GM19351 (cell line): Measurements from ENCODE around the gene MCTP2.

Experiments used
- ATAC-seq: cut with Tn5 transposase; IDR thresholded peaks from one replicate; pipeline ENCODE4 v1.9.1; 2021; ENCODE audit warnings: mild to moderate bottlenecking, moderate library complexity; ENCODE audit not compliant: unreplicated experiment

The MCTP2 gene

DNA sequence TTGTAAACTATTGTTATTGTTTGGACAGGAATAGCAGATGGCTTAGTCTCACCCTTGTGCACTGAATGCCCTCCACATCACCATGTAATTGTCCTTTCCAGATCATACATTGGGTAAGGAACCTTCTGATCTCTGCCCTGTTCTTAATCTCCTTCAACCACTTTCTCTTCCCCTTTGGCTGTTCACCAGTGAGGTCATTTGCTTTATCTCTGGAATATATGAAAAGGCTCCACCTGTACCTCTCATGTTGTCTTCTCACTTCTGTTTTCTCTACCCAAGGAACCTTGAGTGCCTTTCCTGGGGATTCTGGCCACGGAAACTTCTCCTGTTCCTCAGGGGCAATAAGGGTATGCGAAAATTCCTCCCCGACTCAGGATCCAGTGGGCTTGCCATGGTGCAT lies 28.5 kb downstream of the MCTP2 start:
- ATAC-seq: no peak

DNA sequence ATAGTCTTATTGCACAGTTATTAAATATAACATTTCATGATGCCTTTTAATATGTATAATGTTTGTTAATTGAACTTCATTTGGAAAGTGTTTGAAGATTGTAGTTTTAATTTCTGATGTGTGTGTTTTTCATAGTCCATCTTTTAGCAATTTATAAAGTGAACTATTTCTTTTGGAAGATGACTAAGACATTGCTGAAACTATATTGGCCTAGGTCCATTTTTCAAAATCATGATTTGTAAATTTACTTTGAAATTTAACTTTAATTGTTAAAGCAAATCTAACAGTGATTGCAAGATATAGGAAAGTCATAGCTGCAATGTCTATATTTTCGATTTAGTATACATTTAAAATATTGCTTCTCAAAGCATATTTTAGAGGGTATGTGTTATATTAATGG lies 30.8 kb downstream of the MCTP2 start:
- ATAC-seq: no peak

DNA sequence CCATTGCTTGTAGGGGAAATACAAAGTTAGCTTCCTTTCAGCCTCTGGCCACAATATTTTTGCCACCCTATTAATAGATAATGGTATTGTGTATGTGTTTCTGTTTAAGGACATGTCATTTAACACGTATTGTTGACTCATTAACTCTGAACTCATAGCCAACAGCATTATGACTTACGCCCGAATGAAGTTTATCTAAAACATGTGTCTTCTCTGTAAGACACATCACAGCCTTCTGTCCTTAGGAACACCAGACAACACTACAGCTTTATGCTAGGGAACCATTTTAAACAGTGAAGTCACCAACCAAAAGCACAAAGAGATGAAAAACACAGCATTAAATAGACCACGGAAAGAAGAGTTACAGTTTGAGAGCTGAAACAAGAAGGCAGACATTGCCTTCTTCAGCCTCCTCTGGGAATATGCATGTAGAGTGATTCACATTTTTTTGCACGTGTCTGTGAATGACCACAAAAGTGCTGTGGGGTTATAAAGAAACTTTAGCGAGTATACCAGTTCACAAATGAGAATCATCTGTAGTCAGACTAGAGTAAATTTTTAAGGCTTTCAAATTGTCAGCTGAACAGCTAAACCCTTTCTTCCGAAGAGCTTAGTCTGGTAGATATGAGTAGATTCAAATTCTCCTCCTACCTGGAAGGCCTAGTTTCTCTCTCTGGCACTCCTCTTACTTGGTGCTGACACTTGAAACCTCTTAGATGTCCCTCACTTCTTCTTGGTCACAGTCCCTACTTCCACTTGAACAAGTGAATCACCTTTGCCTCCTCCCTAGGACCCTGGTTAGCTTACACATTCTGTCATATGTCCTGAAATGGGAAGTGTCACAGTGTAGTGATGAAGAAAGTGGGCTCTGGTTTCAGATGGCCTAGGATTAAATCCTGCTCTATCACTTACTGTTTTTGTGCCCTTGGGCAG lies 32.2 kb downstream of the MCTP2 start:
- peak; percentile 54 for ATAC-seq

DNA sequence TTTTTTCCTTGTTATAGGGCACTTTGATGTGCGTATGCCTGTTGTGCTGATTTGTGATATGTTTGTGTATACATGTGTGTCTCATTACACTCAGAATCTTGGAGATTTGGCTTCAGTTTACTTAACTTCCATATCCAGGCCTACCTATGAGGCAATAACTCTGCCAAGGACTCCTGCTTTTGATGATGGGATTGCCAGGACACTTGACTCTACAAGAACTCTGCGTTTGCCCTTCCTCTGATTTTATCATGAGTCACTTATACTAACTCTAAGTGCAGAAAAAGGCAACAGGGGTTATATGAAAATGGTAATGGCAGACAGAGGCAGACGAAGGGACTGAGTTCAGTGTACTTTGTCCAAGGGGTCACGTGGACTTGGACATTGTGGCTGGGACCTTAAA lies 33.6 kb downstream of the MCTP2 start:
- no peak for ATAC-seq

DNA sequence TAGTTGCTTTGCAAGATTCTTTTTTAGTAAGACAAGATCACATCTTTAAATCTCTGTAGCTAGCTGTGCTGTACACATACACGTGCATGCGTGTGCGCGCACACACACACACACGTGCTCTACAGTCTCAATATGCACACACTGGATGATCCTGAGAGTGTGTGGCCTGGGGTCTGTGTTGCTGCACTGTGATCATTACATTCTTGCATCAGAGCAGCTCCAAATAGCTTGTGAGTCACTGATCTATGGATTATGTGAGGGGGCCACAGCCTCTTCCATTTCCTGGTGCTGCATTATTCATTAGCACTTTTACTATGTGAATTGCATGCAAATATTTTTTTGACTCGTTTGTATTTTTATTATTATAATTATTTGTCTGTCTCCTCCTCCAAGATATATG lies 34.6 kb downstream of the MCTP2 start:
- ATAC-seq: no peak

DNA sequence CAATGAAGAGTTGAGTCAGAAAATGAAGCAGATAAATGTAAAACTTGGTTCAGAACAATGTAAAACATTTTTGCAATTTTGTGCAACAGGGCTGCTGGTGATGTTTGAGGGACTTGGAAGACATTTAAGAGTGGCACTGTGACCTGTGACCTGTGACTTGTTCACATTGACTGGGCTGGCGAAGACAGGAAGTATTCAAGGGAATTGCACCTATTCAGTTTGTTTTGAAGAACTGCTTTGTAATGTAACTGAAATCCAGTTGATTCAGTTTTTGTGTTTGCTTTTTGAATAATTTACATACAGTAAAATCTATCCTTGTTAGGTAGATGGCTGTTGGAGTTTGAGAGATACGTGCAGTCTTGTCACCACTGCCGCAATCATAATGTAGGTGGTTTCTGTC lies 35.4 kb downstream of the MCTP2 start:
- ATAC-seq: no peak

DNA sequence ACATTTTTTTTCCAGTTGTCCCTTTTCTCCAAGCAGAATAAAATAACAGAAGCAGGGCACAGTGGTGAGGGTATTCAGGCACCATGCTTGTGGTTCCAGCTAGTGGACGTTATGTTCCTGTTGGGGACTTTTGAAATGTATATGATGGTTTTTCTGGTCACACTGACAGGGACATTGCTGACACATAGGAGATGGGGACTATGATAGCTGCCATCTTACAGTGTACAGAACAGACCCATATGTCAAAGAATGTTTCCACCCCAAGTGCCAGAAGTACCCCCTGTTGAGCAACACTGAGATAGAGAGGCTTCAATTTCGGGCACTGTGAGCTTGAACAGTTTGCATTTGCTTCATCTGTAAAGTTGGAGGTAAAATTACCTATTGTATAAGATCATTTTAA lies 38.6 kb downstream of the MCTP2 start:
- ATAC-seq: no peak

DNA sequence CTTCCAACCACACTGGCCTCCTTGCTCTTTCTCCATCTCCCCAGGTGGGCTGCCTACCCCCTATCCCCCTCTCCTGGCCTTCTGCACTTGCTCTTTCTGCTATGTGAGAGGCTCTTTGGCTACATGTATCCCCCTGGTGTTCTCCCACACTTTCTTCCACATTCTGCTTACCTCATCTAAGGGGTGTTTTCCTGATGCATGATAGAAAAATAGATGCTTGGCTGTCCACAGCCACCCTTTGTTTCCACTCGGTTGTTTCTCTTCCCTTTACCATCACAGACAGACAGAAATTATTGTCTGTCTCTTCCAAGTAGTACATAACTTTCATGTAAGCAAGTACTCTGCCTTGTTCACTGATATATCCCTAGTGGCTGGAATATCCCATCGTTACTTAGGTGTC lies 39.2 kb downstream of the MCTP2 start:
- no peak for ATAC-seq

DNA sequence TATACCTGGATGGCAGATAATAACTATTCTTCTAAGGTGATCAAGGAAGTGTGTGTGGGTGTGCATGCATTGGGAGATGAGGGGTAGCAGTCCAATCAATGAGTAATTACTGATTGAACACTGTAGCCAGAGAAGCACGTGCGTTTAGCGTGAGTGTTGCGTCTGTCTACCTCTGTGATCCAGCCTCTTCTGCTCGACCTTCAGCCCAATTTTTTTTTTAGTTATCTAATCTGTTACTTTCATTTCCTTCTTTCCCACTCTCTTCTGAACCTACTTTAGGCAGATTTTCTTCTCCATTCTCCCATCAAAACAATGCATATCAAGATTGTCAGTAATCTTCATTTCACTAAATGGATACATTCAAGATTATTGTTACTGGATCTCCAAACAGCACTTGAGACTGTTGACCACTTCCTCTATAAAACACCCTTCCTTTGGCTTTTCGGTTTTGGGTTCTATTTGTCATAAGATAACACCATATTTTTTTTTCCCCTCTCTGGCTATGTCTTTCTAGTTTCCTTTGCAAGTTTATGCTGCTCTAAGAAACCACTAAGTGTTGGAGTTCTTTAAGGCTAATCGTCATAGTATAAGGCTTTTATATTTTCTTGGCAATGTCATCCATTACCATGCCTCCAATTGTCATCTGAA lies 41.0 kb downstream of the MCTP2 start:
- peak; percentile 82 for ATAC-seq

DNA sequence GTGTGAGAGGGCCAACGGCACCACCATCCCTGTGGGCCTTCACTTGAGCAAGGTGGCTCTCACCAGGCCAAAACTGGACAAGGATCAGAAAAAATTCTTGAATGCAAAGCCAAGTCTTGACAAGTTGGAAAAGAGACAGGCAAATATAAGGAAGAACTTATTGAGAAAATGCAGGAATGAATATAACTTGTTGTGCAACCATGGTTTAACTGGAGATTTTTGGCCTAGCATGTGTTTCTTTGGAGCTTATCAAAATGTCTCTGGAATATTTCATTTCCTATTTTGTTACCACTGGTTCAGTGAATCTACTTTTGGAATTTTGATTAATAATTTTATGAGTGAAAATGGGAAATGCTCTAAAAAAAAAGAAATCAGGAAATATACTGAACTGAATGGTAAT lies 42.5 kb downstream of the MCTP2 start:
- ATAC-seq: no peak

DNA sequence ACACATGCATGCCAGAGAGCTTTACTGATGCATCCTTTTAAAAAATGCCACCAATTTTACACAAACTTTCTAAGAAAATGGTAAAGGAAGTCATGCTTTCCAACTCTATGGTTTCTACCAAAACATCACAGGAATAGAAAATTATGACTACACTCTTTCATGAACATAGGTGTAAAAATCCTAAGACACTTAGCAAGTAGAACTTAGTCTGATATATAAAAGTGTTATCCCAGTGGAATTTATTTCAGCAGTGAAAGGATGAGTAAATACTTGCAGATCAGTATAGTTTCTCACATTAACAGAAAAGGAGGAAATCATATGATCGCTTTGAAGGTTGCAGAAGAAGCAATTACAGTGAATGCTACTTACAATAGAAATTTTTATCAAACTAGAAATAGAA lies 43.4 kb downstream of the MCTP2 start:
- no peak for ATAC-seq

DNA sequence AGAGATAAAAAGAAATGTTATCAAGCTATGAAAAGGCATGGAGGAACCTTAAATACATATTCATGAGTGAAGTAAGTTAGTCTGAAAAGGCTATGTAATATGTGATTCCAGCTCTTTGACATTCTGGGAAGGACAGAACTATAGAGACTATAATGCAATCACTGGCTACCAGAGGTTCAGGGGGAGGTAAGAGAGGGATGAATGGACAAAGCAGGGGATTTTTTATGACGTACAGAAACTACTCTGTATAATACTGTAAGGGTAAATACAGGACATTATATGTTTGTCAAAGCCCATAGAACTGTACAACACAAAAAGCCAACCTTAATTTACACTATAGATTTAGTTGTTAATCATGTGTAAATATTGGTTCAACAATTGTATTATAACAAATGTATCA lies 46.1 kb downstream of the MCTP2 start:
- peak; percentile 42 for ATAC-seq

DNA sequence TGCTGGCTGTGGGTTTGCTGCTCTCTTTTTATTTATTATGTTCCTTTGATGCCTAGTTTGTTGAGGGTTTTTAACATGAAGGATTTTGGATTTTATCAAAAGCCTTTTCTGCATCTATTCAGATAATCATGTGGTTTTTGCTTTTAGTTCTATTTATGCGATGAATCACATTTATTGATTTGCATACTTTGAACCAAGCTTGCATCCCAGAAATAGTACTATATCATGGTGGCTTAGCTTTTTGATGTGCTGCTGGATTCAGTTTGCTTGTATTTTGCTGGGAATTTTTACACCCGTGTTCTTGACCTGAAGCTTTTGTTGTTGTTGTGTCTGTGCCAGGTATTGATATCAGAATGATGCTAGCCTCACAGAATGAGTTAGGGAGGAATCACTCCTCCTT lies 48.4 kb downstream of the MCTP2 start:
- ATAC-seq: no peak

DNA sequence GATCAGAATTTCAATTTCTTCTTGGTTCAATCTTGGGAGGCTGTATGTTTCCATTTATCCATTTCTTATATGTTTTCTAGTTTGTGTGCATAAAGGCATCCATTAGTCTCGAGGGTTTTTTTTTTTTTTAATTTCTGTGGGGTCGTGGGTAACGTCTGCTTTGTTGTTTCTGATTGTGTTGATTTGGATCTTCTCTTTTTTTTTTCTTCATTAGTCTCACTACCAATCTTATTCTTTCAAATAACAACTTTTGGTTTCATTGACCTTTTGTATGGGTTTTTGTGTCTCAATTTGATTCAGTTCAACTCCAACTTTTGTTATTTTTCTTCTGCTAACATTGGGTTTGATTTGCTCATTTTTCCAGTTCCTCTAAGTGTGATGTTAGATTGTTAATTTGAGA lies 48.9 kb downstream of the MCTP2 start:
- no peak for ATAC-seq

DNA sequence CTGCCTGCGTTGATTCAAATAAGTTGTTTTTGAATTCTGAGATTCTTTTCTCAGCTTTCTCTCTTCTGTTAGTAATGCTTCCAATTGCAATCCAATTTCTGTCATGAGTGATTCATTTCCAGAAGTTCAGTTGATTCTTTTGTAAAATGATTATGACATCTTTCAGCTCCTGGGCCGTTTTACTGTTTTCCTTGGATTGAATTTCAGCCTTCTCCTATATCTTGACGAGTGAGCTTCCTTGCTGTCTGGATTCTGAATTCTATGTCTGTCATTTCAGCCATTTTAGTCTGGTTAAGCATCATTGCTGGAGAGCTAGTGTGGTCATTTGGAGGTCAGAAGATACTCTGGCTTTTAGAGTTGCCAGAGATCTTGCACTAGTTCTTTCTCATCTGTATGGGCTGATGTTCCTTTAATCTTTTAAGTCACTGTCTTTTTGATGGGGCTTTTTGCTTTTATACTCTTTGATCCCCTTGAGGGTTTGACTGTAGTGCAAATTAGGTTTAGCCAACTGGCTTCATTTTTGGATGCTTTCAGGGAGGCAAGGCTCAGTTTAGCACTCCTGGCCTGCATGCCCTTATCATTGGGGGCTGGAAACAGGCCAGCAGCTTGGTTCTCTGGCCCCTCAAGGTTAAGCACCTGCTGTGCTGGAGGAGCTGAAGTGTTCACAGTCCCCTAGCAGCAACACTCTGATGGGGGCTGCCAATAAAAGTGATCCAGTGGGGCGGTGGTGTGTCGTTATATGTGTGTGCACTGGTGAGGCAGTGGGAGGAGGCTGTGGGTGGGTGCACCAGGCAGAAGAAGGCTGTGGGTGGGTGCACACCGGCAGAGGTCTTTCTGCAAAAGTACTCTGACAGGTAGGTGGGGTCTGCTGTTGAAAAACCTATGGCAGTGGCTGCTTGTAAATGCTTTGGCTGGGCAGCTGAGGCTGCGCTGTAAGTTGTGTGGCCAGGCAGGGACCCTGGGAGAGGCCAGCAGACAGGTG lies 51.2 kb downstream of the MCTP2 start:
- ATAC-seq: no peak

DNA sequence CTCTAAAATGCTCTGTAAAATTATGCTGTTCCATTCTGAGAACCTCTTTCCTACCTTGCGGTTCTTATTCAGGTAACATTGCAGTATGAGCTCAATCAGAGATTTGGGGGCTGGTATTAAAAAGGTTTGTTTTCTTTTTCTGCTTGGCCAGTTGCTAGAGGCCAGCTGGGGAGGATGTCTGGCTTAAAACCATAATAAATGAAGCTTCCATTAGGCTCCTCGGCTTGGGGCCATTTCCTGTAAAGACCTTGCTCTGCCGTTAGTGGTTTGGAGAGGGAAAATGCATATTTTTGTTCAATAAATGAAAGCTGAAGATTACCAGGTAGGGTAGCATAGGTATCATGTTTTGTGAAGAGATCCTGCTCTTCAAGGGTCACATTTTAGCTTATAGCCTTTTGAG lies 55.2 kb downstream of the MCTP2 start:
- ATAC-seq: no peak

DNA sequence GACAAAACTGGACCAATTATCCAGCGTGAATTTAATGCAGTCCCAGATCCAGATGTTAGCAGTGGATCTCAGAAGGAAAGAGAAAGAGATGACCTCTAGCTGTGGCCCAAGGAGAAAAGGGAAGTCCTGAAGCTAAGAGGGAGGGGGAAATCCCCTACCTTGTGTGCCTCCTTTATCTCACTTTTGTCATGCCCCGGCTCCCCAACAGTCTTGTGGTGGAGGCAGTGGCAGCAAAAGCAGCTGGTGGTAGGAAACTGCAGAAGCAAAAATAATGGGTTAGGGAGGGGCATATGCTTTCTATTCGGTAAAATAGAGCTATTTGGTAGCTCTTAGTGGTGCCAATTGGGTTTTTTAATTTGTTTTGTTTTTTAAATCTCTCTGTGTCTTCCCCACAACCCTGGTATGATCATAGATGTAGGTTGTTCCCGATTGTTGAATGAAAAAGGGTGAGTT lies 56.5 kb downstream of the MCTP2 start:
- peak; percentile 99 for ATAC-seq

DNA sequence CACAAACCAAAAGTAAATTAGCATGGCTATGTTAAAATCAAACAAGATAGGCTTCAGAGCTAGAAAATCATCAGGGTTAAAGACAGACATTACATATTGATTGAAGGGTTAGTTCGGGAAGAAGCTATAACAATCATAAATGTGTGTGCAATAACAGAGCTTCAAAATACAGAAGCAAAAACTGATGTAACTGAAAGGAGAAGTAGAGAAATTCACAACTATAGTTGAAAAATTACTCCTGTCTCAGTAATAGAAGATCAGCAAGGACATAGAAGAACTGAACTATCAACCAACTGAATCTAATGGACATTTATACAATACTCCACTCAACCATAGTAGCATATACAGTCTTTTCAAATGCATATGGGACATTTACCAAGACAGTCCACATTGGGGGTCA lies 59.4 kb downstream of the MCTP2 start:
- ATAC-seq: no peak

DNA sequence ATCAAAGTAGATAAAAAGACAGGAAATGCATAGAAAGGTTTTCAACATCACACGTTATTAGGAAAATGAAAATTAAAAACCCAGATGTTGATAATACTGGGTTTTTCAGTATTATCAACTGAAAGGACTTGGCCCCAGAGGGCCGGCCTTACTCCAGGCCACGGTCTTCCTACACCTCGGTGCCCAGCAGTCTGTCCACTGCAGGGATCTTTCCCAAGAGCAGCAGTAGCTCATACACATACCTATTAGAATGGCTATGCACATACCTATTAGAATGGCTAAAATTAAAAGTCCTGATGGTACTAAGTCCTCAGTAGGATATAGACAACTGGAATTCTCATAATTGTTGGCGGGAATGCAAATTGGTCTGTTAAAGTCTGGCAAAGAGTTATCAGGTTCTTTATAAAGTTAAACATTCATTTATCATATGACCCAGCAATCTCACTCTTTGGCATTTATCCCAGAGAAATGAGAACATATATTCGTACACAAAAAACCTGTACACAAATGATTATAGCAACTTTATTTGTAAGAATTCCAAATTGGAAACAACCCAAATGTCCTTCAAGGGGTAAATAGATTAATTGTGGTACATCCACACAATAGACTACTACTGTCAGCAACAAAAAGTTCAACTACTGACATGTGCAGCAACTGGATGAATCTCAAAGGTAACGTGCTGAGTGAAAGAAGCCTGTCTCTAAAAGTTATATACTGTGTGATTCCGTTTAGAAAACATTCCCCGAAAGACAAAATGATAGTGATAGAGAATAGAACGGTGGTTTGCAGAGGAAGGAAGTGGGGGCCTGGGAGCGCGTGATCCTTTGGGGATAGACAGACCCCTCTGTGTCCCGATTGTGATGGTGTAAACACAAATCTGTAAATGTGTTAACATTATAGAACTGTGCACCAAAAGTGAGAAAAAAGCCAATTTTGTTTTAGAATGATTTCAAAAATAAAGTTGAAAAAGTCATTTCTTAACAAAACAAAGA lies 62.3 kb downstream of the MCTP2 start:
- no peak for ATAC-seq

DNA sequence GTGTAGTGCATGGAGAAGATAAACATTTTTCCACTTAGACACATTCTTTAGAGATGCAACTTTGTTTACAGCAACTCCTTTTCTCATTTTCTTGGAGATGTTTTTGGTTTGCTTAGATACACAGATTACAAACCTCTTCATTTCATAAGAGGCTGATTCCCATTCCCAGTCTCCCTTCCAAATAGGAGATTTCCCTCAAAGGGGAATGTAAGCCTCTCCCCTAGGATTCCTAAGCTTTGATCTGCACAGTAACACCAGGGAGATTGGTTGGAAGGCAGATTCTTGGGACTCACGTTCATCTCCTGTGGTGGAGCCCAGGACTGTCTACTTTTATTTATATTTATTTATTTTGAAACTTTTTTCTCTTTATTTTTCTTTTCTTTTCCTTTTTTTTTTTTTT lies 63.2 kb downstream of the MCTP2 start:
- no peak for ATAC-seq
